ES-I3 (cell line): ENCODE results near the gene DYSF.

ENCODE experiments used
- H3K36me3 ChIP-seq: 2 replicates; pipeline ENCODE4 v1.6.1; 2013; ENCODE audit warnings: mild to moderate bottlenecking, low read length, control low read depth, moderate library complexity; ENCODE audit not compliant: insufficient read depth
- H3K4me1 ChIP-seq: 2 replicates; pipeline ENCODE4 v1.6.1; 2013; ENCODE audit warnings: mild to moderate bottlenecking, control low read depth, low read length; ENCODE audit not compliant: insufficient read depth
- H3K9ac ChIP-seq: 2 replicates; pipeline ENCODE4 v1.6.1; 2013; ENCODE audit warnings: low read depth, mild to moderate bottlenecking, low read length, moderate library complexity
- H3K9me3 ChIP-seq: 2 replicates; pipeline ENCODE4 v1.6.1; 2013; ENCODE audit warnings: mild to moderate bottlenecking, low read length, moderate library complexity; ENCODE audit not compliant: control insufficient read depth, insufficient read depth

Gene DYSF

DNA sequence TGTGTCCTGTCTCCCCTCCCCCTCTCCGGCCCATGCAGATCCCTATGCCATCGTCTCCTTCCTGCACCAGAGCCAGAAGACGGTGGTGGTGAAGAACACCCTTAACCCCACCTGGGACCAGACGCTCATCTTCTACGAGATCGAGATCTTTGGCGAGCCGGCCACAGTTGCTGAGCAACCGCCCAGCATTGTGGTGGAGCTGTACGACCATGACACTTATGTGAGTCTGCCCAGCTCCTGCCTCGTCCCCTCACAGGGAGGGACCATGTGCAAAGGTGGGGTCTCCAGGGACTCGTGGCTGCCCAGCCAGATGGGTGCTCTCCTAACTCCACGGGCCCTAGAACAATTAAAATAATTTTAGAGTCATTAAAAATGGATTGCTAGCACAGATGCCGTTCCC lies 145.2 kb downstream of the DYSF start:
- Histone ChIP-seq H3K4me1 (no peaks in the 10 kb centered on the region), H3K9ac (no peak overlapping the region), H3K36me3 (no peaks in the 10 kb centered on the region), H3K9me3 (no peaks in the 10 kb centered on the region)

DNA sequence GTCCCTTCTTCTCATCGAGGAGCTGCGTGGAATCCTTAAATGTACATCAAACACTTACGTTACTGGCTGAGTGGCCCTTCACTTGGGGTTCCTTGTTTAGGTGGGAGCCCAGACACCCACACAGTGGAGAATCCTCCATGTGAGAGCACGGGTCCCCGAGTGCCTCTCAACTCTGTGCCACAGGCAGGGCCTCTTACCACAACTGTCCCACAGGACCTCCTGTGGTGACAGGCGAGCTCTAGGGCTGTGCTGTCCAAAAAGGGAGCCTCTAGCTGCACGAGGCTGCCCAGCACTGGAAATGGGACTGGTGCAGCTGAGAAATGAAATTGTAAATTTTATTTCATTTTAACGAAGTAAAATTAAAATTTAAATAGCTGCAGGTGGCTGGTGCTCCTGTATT lies 145.7 kb downstream of the DYSF start:
- Histone ChIP-seq H3K36me3 (no peaks in the 10 kb centered on the region), H3K9ac (no peak overlapping the region), H3K4me1 (no peaks in the 10 kb centered on the region), H3K9me3 (no peaks in the 10 kb centered on the region)

DNA sequence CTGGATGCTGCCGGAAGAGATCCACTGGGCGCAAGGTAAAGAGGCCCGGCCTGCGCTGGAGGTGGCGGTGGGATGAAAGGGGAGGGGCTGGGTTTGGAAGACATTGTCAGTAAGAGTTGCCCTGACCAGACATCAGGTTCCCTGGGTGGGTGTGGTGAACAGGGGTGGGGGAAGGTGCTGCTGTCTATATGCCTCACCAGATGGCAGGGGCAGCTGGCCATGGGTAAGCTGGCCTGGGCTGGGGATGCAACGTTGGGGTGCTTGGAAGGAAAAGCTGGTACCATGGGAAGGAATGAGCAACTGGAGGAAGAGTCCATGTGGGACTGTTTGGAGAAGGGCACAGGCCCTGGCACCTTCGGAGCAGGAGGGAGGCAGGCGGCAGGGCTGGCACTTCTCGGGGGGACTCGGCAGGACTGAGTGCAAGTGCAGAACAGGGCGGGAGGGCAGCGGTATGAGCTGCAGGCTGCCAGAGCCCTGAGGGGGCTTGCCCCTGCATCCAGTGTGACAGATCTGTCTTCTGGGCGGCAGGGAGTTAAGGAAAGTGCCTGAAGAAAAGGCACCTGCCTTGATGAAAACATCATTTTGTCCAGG lies 146.4 kb downstream of the DYSF start:
- H3K36me3 ChIP-seq = no peaks in the 10 kb centered on the region

DNA sequence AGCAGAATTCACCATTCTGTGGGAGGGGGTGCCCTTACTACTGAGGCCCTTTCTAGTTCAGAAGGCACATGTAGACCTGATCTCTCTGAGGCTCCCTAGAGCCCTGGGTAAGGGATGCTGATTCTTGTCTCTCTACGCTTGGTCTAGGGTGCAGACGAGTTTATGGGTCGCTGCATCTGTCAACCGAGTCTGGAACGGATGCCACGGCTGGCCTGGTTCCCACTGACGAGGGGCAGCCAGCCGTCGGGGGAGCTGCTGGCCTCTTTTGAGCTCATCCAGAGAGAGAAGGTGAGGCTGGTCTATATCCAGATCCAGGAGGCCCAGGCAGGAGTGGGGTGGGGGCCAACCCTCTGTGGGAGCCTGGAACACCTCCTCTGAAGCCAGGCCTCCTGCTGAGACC lies 147.2 kb downstream of the DYSF start:
- Histone ChIP-seq H3K9me3 (no peaks in the 10 kb centered on the region), H3K4me1 (peaks cover 9% of the 10 kb centered on the region), H3K9ac (no peak overlapping the region)

More for the DNA sequence above, 146.4 kb downstream of the DYSF start:
- no peak overlapping the region for H3K9ac ChIP-seq
- peaks cover under 1% of the 10 kb centered on the region; the same call in 1 of the 2 replicates for H3K4me1 ChIP-seq
- H3K9me3 ChIP-seq = no peaks in the 10 kb centered on the region

DNA sequence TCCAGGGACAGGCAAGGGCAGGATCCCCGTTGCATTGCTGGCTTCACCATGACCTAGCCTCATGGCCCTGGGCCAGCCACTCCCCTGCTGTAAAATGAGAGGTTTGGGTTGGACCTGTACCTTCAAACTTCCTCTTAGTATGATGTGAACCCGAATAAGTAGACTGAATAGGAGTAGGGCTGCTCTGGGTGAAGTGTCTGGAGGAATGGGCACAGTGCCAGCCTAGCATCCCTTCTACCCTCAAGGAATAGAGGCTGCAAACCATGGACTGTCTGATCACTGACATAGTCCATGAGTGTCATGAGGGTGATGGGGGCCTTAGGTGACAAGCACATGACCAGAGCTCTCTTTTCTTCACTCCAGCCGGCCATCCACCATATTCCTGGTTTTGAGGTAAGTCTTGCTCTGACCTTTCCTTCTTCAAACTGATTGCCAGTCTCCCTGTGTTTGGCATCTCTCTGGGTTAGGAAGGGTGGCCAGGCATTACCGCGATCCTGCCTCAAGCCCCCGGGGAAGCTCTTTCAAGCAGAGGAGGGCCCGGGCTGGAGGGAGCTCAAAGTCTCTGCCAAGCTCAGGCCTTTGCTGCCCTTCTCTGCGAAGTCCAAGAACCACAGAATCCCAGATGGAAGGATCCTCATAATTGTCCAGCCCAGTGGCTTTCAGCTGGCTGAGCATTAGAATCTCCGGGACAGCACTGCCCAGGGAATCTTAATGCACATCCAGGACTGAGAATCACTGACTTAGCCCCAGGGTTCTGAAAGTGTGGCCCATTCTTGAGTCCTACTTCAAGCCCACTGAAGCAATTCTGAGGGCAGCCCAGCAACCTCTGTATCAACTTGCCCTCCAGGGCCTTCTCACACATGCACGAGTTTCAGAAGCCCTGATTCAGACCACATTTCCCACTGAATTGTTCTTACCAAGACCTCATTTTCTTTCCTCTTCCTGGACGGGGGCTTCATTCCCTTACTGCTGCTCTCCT lies 148.1 kb downstream of the DYSF start:
- peaks cover 9% of the 10 kb centered on the region for H3K4me1 ChIP-seq
- no peaks in the 10 kb centered on the region for H3K9me3 ChIP-seq
- no peak overlapping the region for H3K9ac ChIP-seq
- H3K36me3 ChIP-seq = no peaks in the 10 kb centered on the region

More for the DNA sequence above, 147.2 kb downstream of the DYSF start:
- H3K36me3 ChIP-seq = no peaks in the 10 kb centered on the region

DNA sequence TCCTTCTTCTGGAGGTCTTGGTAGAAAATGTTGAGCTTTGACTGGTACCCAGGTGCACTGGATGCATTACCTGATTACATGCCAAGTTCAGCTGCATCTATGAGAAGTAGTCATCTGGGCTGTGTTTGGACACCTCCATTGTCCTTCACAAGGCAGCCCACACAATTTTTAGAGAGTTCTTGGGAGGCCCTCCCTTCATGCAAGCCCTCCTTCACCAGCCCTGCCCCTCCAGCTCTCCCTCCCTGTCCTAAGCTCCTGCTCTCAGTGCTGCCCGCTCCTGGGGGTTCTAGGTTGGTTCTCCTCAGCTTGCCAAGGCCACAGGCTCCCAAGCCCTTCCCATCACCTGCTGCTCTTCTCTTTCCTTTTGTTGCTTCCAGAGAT lies 148.7 kb downstream of the DYSF start:
- Histone ChIP-seq H3K36me3 (no peaks in the 10 kb centered on the region), H3K9me3 (no peaks in the 10 kb centered on the region), H3K9ac (no peak overlapping the region), H3K4me1 (peaks cover 9% of the 10 kb centered on the region)

DNA sequence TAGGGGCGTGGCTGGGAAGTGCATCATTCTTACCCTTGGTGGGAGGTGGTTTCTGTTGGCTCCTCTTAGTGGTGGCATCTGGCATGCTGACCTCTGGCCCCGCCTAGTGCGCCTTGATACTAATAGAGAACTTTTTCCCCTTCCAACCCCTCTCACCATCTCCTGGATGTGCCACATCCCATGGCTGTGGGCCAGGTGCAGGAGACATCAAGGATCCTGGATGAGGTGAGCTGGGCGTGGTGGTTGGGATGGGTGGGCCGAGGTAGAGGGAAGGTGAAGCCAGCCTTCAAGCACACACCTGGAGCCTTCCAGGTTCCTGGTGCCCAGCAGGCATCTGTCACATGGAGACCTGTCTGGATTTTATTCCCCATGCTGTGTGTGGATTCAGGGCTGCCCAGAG lies 149.2 kb downstream of the DYSF start:
- no peaks in the 10 kb centered on the region for H3K36me3 ChIP-seq
- H3K9me3 ChIP-seq = no peaks in the 10 kb centered on the region
- H3K4me1 ChIP-seq = peaks cover 9% of the 10 kb centered on the region
- no peak overlapping the region for H3K9ac ChIP-seq

DNA sequence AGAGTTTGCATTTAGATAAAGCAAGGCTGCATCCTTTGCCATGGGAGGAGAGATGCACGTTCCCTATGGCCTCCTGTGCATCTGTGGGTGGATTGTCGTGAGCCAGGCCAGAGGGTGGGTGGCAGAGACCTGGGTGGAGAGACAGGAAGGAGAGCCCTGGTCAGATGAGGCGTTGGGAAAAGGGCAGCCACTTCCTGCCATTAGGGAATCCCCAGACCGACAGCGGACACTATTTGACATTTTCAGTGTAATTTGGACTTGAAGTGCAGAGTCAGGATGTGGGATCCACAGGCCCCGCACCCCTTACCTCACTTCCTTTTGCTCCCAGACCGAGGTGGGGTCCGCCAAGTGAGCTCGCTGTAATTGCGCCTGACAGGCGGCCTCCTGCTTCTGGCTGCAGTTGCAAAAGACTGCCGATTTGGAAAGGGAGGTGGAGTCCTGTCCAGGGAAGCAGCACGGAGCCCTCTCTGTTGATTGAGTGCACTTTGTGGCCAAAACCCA lies 150.0 kb downstream of the DYSF start:
- no peak overlapping the region for H3K9ac ChIP-seq

DNA sequence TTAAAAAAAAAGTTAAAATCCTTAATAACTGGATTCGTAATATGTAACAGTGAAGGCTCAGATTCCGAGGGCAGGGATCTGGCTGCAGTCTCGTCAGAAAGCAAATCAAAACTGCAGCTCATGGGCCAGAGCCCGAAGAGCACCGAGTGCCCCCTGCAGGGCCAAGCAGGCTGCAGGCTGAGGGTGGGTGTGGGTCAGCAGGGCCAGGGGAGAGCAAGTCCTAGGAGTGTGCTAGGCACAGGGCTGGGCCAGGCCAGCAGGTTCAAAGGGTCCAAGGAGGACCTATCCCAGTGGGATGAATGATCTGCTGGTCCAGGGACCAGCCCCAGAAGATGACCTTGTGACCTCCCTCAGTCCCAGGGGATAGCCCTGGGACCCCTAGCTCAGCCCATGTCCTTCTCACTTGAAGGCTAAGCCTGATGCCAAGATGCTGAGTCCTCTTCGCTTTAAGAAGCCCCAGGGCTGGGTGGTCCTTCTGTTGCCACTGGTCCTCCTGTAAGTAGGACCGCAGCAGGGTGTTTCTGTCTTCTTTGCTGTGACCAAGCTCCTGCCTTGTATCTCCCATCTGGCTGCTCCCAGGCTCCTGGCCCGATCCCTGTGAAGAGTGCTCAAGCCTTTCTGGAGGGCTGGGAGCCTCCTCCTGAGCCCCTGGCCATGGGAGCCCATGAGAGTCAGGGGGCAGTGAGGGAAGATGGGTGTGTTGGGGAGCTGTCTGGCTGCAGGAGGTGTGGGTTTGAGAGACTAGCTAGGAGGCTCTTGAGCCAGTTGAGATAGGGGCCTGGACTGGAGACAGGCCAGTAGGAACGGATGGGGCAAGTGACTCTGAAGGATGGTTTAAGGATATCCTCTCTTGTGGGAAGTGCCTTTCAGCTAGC lies 150.7 kb downstream of the DYSF start:
- no peaks in the 10 kb centered on the region for H3K36me3 ChIP-seq
- H3K4me1 ChIP-seq = peaks cover 9% of the 10 kb centered on the region
- H3K9me3 ChIP-seq = no peaks in the 10 kb centered on the region
- H3K9ac ChIP-seq = no peak overlapping the region

More for the DNA sequence above, 150.0 kb downstream of the DYSF start:
- Histone ChIP-seq H3K36me3 (no peaks in the 10 kb centered on the region), H3K9me3 (no peaks in the 10 kb centered on the region), H3K4me1 (peaks cover 9% of the 10 kb centered on the region)

DNA sequence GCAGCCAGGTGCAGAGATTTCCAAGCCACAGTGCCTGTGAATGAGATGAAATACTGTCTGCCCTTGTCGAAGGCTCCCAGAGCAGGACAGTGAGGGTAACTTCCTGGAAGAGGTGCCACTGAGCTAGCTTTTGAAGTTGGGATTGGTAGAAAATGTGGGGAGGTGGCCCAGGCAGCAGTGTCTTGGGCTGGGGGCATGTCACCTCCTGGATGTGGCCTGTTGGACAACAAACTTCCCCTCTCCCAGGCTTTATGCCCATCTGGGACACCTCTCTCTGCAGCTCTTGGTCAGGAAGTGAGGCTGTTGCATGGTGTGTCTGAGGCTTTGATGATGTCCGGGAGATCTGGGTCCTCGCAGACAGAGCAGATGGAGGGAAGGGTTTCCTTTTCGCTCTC lies 151.4 kb downstream of the DYSF start:
- Histone ChIP-seq H3K4me1 (peaks cover 9% of the 10 kb centered on the region), H3K9me3 (no peaks in the 10 kb centered on the region), H3K36me3 (no peaks in the 10 kb centered on the region), H3K9ac (no peak overlapping the region)

DNA sequence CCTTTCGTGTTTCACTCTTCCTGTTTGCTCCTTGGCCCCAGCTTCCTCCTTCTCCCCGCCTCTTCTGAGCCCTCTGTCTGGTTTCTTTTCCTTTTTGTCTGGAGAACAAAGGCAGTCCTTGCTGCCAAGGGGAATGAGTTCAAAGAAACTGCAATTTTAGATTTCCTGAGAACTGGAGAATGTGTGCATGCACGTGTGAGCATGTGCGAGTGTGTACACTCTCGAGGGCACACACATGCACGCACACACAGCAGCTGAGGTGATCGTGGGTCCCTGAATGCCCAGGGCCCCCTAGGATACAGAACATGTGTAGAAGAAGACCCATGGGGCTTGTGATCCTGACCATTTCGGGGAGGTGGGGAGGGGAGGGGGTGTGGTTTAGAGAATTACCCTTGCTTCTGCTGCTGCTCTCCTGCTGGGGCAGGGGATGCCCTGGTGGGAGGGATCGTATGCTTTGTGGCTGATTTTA lies 151.8 kb downstream of the DYSF start:
- Histone ChIP-seq H3K9me3 (no peaks in the 10 kb centered on the region), H3K9ac (no peak overlapping the region), H3K36me3 (no peaks in the 10 kb centered on the region), H3K4me1 (peaks cover 9% of the 10 kb centered on the region)

DNA sequence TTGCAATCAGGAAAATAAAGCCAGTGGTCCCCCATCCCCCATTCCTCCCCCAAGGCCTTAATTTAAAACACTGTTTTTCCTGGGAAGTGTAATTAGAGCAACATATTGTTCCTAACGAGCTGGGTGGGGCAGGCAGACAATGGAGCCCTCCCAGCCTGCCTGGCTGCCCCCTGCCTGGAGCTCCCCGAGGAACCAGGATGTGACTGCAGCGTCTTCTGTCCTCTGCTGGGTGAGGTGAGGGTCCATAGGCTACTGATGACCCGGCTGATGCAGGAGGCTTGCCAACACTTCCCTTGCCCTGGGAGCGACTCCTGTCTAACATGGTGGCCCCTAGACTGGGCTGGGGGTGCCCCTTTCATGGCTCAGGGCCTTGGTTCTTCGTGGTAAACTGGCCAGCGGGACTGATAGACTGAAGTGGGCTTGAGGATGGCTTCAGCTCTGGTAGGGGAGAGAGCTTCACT lies 152.4 kb downstream of the DYSF start:
- Histone ChIP-seq H3K36me3 (no peaks in the 10 kb centered on the region), H3K9ac (no peak overlapping the region), H3K4me1 (peaks cover 9% of the 10 kb centered on the region), H3K9me3 (no peaks in the 10 kb centered on the region)

DNA sequence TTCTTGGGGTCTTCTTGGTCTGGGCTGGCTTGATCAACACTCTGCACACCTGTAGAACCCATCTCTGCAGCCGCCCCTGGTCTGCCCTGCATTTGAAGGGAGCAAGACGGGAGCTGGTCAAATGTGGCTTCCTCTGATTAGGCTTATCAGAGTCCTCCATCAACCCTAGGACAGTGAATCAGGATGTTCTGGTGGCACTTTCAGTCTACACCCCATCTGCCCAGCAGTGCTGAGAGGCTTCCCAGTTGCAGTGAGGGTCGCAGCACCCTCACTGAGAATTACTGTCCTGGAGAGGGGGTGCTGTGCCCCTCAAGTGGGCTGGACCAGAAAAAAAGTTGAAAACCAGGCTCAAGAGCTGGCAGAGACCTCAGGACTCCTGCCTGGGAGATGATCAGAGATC lies 152.9 kb downstream of the DYSF start:
- Histone ChIP-seq H3K36me3 (no peaks in the 10 kb centered on the region), H3K9ac (no peak overlapping the region), H3K4me1 (peaks cover 9% of the 10 kb centered on the region), H3K9me3 (no peaks in the 10 kb centered on the region)
